Hematopoietic multipotent progenitor cell treated with erythropoietin and hydrocortisone succinate and interleukin-3 and kit ligand, for 6 days (in vitro differentiated cells): ENCODE measurements around the gene PRDM11.
"Not testable (repeated sequence)": the region's sequence is repeated elsewhere in the genome, so short reads cannot be mapped to it uniquely, and the experiment has no call there.

Source experiments
- DNase-seq: peaks from one replicate; pipeline ENCODE4 v3.0.0-alpha.2; 2015

PRDM11 gene

GRCh38 chr11:45243967-45244366, 97.5 kb downstream of the PRDM11 start:
- no peak for DNase-seq

GRCh38 chr11:45245218-45246045, 99.0 kb downstream of the PRDM11 start:
- DNase-seq, result no peak

GRCh38 chr11:45246241-45246640, 99.8 kb downstream of the PRDM11 start:
- DNase-seq, result no peak

GRCh38 chr11:45247433-45247832, 101.0 kb downstream of the PRDM11 start:
- no peak for DNase-seq

- DNase-seq, result no peak
Measured at GRCh38 chr11:45248501-45249011, 102.1 kb downstream of the PRDM11 start.

GRCh38 chr11:45249372-45249771, 102.9 kb downstream of the PRDM11 start:
- not testable (repeated sequence) for DNase-seq

GRCh38 chr11:45250035-45250718, 103.7 kb downstream of the PRDM11 start:
- no peak for DNase-seq

GRCh38 chr11:45252134-45252856, 105.9 kb downstream of the PRDM11 start:
- peak; percentile 61 for DNase-seq

- no peak for DNase-seq
Measured at GRCh38 chr11:45252877-45253276, 106.4 kb downstream of the PRDM11 start.

- no peak for DNase-seq
Measured at GRCh38 chr11:45253640-45254039, 107.2 kb downstream of the PRDM11 start.

GRCh38 chr11:45254070-45254469, 107.6 kb downstream of the PRDM11 start:
- DNase-seq, result no peak

- no peak for DNase-seq
Measured at GRCh38 chr11:45258982-45259530, 112.6 kb downstream of the PRDM11 start.

- no peak for DNase-seq
Measured at GRCh38 chr11:45259592-45259991, 113.2 kb downstream of the PRDM11 start.

GRCh38 chr11:45260071-45260470, 113.6 kb downstream of the PRDM11 start:
- no peak for DNase-seq

GRCh38 chr11:45262900-45263299, 116.5 kb downstream of the PRDM11 start:
- no peak for DNase-seq

GRCh38 chr11:45263773-45264172, 117.3 kb downstream of the PRDM11 start:
- DNase-seq, result no peak

- no peak for DNase-seq
Measured at GRCh38 chr11:45264839-45265515, 118.5 kb downstream of the PRDM11 start.

GRCh38 chr11:45265969-45266675, 119.7 kb downstream of the PRDM11 start:
- no peak for DNase-seq

GRCh38 chr11:45266676-45267020, 120.2 kb downstream of the PRDM11 start:
- DNase-seq, result no peak

GRCh38 chr11:45267052-45267451, 120.6 kb downstream of the PRDM11 start:
- peak; percentile 51 for DNase-seq

GRCh38 chr11:45267652-45268299, 121.3 kb downstream of the PRDM11 start:
- no peak for DNase-seq
